NCI-H446 treated with DMSO at 0.1 percent for 48 hours (cell line): ENCODE results near the gene USO1.

Source experiments
- DNase-seq: peaks from one replicate; lab custom pipeline; 2025; lab: John Stamatoyannopoulos, UW

Gene USO1

GRCh38 chr4:75844151-75844662 is 119.8 kb downstream of the USO1 start:
- no peak for DNase-seq

- DNase-seq: no peak
Observed at GRCh38 chr4:75845992-75846391, 121.6 kb downstream of the USO1 start.

- DNase-seq: peak; percentile 56
Observed at GRCh38 chr4:75848171-75848760, 123.9 kb downstream of the USO1 start.

- no peak for DNase-seq
Observed at GRCh38 chr4:75848891-75849290, 124.5 kb downstream of the USO1 start.

- DNase-seq: no peak
Observed at GRCh38 chr4:75849461-75849860, 125.1 kb downstream of the USO1 start.

GRCh38 chr4:75858721-75859120 is 134.3 kb downstream of the USO1 start:
- no peak for DNase-seq

GRCh38 chr4:75860606-75861005 is 136.2 kb downstream of the USO1 start:
- no peak for DNase-seq
